ENCODE results near the gene MYCBP2. TPM values are rescaled to one million over a fixed set of nuclear protein-coding genes. Genes with fewer than 3 reads are reported as not detected.
"Not testable (repeated sequence)": the region's sequence is repeated elsewhere in the genome, so short reads cannot be mapped to it uniquely, and the experiment has no call there.

The MYCBP2 gene
- total RNA-seq, 1 donor from 2014 or later = 91.6 TPM

- ATAC-seq (no peak), DNase-seq (no peak)
- peaks cover 75% of the 10 kb centered on the region for H3K36me3 ChIP-seq
- intact Hi-C loops (cut with DNase I) = no loop called here
- H3K27me3 ChIP-seq (ENCODE audit: low read depth) = no peaks in the 10 kb centered on the region
- TF ChIP-seq CTCF (IDR thresholded peaks at IDR 0.05) = no peak
- no peaks in the 10 kb centered on the region for H3K4me1 ChIP-seq
- H3K27ac ChIP-seq = no peak overlapping the region
- no peaks in the 10 kb centered on the region for H3K9me3 ChIP-seq
- H3K4me3 ChIP-seq = no peak overlapping the region
Measured at GRCh38 chr13:77215543-77215942, 111.4 kb downstream of the MYCBP2 start.

GRCh38 chr13:77213644-77214043 lies 113.2 kb downstream of the MYCBP2 start:
- no peaks in the 10 kb centered on the region for H3K9me3 ChIP-seq
- TF ChIP-seq CTCF (IDR thresholded peaks at IDR 0.05) = no peak
- no peak for ATAC-seq
- H3K36me3 ChIP-seq = peaks cover 92% of the 10 kb centered on the region
- intact Hi-C loops (cut with DNase I) = no loop called here
- no peaks in the 10 kb centered on the region for H3K27me3 ChIP-seq (ENCODE audit: low read depth)
- no peak overlapping the region for H3K4me3 ChIP-seq
- no peak overlapping the region for H3K27ac ChIP-seq
- DNase-seq = no peak
- H3K4me1 ChIP-seq = no peaks in the 10 kb centered on the region

GRCh38 chr13:77207943-77208342 lies 119.0 kb downstream of the MYCBP2 start:
- Histone ChIP-seq H3K4me3 (no peak overlapping the region), H3K27me3 (ENCODE audit: low read depth) (no peaks in the 10 kb centered on the region), H3K27ac (no peak overlapping the region), H3K4me1 (no peaks in the 10 kb centered on the region), H3K9me3 (no peaks in the 10 kb centered on the region), H3K36me3 (peaks cover 71% of the 10 kb centered on the region)
- TF ChIP-seq CTCF (IDR thresholded peaks at IDR 0.05) = no peak
- ATAC-seq (no peak), DNase-seq (no peak)
- intact Hi-C loops (cut with DNase I) = no loop called here

- H3K4me1 ChIP-seq; ATAC-seq; intact Hi-C loops (cut with DNase I); DNase-seq; H3K4me3 ChIP-seq; H3K27ac ChIP-seq; H3K9me3 ChIP-seq; H3K27me3 ChIP-seq (ENCODE audit: low read depth): not testable (repeated sequence)
- H3K36me3 ChIP-seq = peaks cover 50% of the 10 kb centered on the region
Measured at GRCh38 chr13:77198995-77199394, 127.9 kb downstream of the MYCBP2 start.

- Histone ChIP-seq H3K36me3 (peaks cover 78% of the 10 kb centered on the region), H3K27ac (no peak overlapping the region), H3K4me1 (no peaks in the 10 kb centered on the region), H3K27me3 (ENCODE audit: low read depth) (no peaks in the 10 kb centered on the region), H3K9me3 (no peaks in the 10 kb centered on the region), H3K4me3 (no peak overlapping the region)
- ATAC-seq (no peak), DNase-seq (no peak)
- intact Hi-C loops (cut with DNase I) = no loop called here
- no peak for TF ChIP-seq CTCF (IDR thresholded peaks at IDR 0.05)
Measured at GRCh38 chr13:77196052-77196618, 130.8 kb downstream of the MYCBP2 start.

GRCh38 chr13:77190349-77190958 lies 136.4 kb downstream of the MYCBP2 start:
- no peak overlapping the region for H3K4me3 ChIP-seq
- H3K27me3 ChIP-seq (ENCODE audit: low read depth) = no peaks in the 10 kb centered on the region
- H3K4me1 ChIP-seq = no peaks in the 10 kb centered on the region
- intact Hi-C loops (cut with DNase I) = no loop called here
- H3K36me3 ChIP-seq = peaks cover 97% of the 10 kb centered on the region
- no peaks in the 10 kb centered on the region for H3K9me3 ChIP-seq
- no peak overlapping the region for H3K27ac ChIP-seq
- no peak for TF ChIP-seq CTCF (IDR thresholded peaks at IDR 0.05)
- ATAC-seq (no peak), DNase-seq (no peak)
